Measurements from ENCODE around the gene BRD9. TPM values are rescaled to one million over a fixed set of nuclear protein-coding genes. Genes with fewer than 3 reads are reported as not detected.
"Not testable (repeated sequence)": the region's sequence is repeated elsewhere in the genome, so short reads cannot be mapped to it uniquely, and the experiment has no call there.

BRD9 gene
- total and polyA plus RNA-seq, 2 of the 13 experiments (the other 11 are each of a cell fraction or from before 2014, with no cell fraction given) = 5.2 to 22.9 TPM

DNA sequence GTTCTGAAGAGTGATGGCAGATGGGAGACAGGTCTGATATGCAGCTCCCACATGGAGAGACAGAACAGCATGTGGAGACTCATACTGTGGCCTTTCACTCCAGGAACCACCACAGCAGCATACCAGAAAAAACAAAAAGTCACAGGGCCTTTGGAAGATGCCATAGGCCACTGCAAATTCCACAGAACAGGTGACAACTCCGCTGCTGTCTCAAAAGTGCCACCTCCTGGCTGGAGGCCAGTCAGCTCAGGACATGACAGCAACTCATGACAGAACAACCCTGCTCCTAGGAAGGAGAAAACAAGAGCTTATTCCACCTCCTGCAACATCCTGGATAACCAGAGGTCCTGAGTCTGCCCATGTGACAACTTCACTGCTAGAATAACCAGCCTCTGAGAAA lies 67.1 kb downstream of the BRD9 start:
- H3K4me1 ChIP-seq (ENCODE audit: insufficient read depth, low read length); H3K27ac ChIP-seq (ENCODE audit: extremely low read length, insufficient read depth, low read length); H4K20me1 ChIP-seq (ENCODE audit: insufficient read depth, low read length); CTCF ChIA-PET (ENCODE audit: low intra/inter-chr PET ratio, low total read pairs); BruUV-seq (replicated peaks); H3K79me2 ChIP-seq (ENCODE audit: insufficient read depth, low read length); POLR2A ChIA-PET; H3K27me3 ChIP-seq (ENCODE audit: control insufficient read depth in 1 of 2, insufficient read depth in 2 of 2, low read length in 2 of 2); H3K4me2 ChIP-seq (ENCODE audit: low read depth, low read length); H3K4me3 ChIP-seq (replicated peaks in 1 of 3; ENCODE audit: insufficient read depth in 1 of 3, low read depth in 2 of 3, low read length in 3 of 3); H3K9me3 ChIP-seq (ENCODE audit: low read length); intact Hi-C loops (cut with micrococcal nuclease; ENCODE audit: unreplicated experiment); H2AFZ ChIP-seq (ENCODE audit: low read length); in situ Hi-C loops (cut with HindIII; ENCODE audit: extremely low pct_ligation_motif_present, low pct_unique_long_range_greater_than_20kb); H3K9ac ChIP-seq (ENCODE audit: insufficient read depth, low read depth, low read length); H3K36me3 ChIP-seq (replicated peaks in 1 of 2; ENCODE audit: control insufficient read depth in 1 of 2, insufficient read depth in 2 of 2, low read length in 2 of 2): not testable (repeated sequence)
- peak; percentile 84 for FAIRE-seq
- ATAC-seq = peak; percentile 97
- TF ChIP-seq SMC3 (IDR thresholded peaks at IDR 0.05; ENCODE audit: low read length) = peak; percentile 30; the same call in 1 of the 2 replicates
- TF ChIP-seq STAG1 (CRISPR knock-in tag; IDR thresholded peaks at IDR 0.05) = peak; percentile 65
- WGBS (ENCODE audit: low lambda C conversion rate) = 17% methylated on average over 1 of the region's 1 CpG
- peak; percentile 30 for DNase-seq (ENCODE audit: low spot score)

DNA sequence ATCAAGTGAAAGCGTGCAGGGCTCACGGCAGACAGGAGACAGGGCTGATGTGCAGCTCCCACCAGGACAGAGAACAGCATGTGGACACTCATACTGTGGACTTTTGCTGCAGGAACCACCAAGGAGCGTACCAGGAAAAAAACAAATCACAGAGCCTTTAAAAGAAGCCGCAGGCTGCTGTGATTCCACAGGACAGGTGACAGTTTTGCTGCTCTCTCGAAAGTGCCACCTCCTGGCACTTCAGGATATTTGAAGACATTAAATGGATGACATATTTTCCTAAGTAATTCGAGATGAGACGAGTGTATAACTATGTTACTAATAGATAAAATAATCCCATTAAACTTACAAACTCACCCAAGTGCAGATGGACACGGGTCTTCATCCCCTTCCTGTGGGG lies 71.1 kb downstream of the BRD9 start:
- ATAC-seq = no peak
- Histone ChIP-seq H3K9me3 (ENCODE audit: low read length) (no peaks in the 10 kb centered on the region), H3K36me3 (replicated peaks in 1 of 2; ENCODE audit: control insufficient read depth in 1 of 2, insufficient read depth in 2 of 2, low read length in 2 of 2) (no peaks in the 10 kb centered on the region), H2AFZ (ENCODE audit: low read length) (no peak overlapping the region), H3K27me3 (ENCODE audit: control insufficient read depth in 1 of 2, insufficient read depth in 2 of 2, low read length in 2 of 2) (no peaks in the 10 kb centered on the region), H3K79me2 (ENCODE audit: insufficient read depth, low read length) (no peaks in the 10 kb centered on the region), H3K27ac (ENCODE audit: extremely low read length, insufficient read depth, low read length) (no peak overlapping the region), H3K4me3 (replicated peaks in 1 of 3; ENCODE audit: insufficient read depth in 1 of 3, low read depth in 2 of 3, low read length in 3 of 3) (no peak overlapping the region), H3K4me1 (ENCODE audit: insufficient read depth, low read length) (no peaks in the 10 kb centered on the region), H3K4me2 (ENCODE audit: low read depth, low read length) (no peak overlapping the region), H3K9ac (ENCODE audit: insufficient read depth, low read depth, low read length) (no peak overlapping the region), H4K20me1 (ENCODE audit: insufficient read depth, low read length) (no peaks in the 10 kb centered on the region)
- intact Hi-C loops (cut with micrococcal nuclease; ENCODE audit: unreplicated experiment) = no loop called here
- WGBS (ENCODE audit: low lambda C conversion rate) = 52% methylated on average over 8 of the region's 8 CpGs
- in situ Hi-C loops (cut with HindIII; ENCODE audit: extremely low pct_ligation_motif_present, low pct_unique_long_range_greater_than_20kb) = no loop called here
- TF ChIP-seq, protein P1, sequence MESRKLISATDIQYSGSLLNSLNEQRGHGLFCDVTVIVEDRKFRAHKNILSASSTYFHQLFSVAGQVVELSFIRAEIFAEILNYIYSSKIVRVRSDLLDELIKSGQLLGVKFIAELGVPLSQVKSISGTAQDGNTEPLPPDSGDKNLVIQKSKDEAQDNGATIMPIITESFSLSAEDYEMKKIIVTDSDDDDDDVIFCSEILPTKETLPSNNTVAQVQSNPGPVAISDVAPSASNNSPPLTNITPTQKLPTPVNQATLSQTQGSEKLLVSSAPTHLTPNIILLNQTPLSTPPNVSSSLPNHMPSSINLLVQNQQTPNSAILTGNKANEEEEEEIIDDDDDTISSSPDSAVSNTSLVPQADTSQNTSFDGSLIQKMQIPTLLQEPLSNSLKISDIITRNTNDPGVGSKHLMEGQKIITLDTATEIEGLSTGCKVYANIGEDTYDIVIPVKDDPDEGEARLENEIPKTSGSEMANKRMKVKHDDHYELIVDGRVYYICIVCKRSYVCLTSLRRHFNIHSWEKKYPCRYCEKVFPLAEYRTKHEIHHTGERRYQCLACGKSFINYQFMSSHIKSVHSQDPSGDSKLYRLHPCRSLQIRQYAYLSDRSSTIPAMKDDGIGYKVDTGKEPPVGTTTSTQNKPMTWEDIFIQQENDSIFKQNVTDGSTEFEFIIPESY (CRISPR knock-in tag; IDR thresholded peaks at IDR 0.05) = no peak
- TF ChIP-seq ZNF556 (CRISPR knock-in tag; IDR thresholded peaks at IDR 0.05; ENCODE audit: borderline replicate concordance) = no peak
- TF ChIP-seq, protein P2, sequence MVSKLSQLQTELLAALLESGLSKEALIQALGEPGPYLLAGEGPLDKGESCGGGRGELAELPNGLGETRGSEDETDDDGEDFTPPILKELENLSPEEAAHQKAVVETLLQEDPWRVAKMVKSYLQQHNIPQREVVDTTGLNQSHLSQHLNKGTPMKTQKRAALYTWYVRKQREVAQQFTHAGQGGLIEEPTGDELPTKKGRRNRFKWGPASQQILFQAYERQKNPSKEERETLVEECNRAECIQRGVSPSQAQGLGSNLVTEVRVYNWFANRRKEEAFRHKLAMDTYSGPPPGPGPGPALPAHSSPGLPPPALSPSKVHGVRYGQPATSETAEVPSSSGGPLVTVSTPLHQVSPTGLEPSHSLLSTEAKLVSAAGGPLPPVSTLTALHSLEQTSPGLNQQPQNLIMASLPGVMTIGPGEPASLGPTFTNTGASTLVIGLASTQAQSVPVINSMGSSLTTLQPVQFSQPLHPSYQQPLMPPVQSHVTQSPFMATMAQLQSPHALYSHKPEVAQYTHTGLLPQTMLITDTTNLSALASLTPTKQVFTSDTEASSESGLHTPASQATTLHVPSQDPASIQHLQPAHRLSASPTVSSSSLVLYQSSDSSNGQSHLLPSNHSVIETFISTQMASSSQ (IDR thresholded peaks at IDR 0.05; ENCODE audit: low read depth) = no peak
- TF ChIP-seq, protein P2 (CRISPR knock-in tag; IDR thresholded peaks at IDR 0.05; ENCODE audit: borderline replicate concordance) = no peak
- TF ChIP-seq ZSCAN20 (CRISPR knock-in tag; IDR thresholded peaks at IDR 0.05; ENCODE audit: borderline replicate concordance) = no peak
- TF ChIP-seq ISL2 (CRISPR knock-in tag; IDR thresholded peaks at IDR 0.05) = no peak
- no peak for TF ChIP-seq ZFP36 (IDR thresholded peaks at IDR 0.05; ENCODE audit: borderline replicate concordance, low read depth, low read length, partially characterized antibody)
- no peak for TF ChIP-seq PLRG1 (conservative IDR thresholded peaks at IDR 0.05)
- TF ChIP-seq, protein P3, sequence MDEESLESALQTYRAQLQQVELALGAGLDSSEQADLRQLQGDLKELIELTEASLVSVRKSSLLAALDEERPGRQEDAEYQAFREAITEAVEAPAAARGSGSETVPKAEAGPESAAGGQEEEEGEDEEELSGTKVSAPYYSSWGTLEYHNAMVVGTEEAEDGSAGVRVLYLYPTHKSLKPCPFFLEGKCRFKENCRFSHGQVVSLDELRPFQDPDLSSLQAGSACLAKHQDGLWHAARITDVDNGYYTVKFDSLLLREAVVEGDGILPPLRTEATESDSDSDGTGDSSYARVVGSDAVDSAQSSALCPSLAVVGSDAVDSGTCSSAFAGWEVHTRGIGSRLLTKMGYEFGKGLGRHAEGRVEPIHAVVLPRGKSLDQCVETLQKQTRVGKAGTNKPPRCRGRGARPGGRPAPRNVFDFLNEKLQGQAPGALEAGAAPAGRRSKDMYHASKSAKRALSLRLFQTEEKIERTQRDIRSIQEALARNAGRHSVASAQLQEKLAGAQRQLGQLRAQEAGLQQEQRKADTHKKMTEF (CRISPR knock-in tag; IDR thresholded peaks at IDR 0.05) = no peak
- FAIRE-seq = no peak
- ChIA-PET POLR2A (no interaction called here), CTCF (ENCODE audit: low intra/inter-chr PET ratio, low total read pairs) (no interaction called here)
- DNase-seq (ENCODE audit: low spot score) = no peak
- no TSS peak for BruUV-seq (replicated peaks)

All from HepG2 (cell line).